OCI-LY1 (cell line): ENCODE measurements around the gene RPS17.

Source experiments
- CTCF ChIP-seq: fragments of 200-600 bp; sonication (generic), shearing (Covaris generic); IDR thresholded peaks from 2 replicates; pipeline ENCODE4 v1.5.1; 2017; ENCODE audit warnings: mild to moderate bottlenecking, antibody characterized with exemption, low read length, moderate library complexity, mixed read lengths
- EZH2 ChIP-seq: fragments of 200-600 bp; sonication (generic), shearing (Covaris generic); IDR thresholded peaks from 2 replicates; pipeline ENCODE4 v1.8.0; 2017; ENCODE audit warnings: borderline replicate concordance, mixed run types, mild to moderate bottlenecking, antibody characterized with exemption, low read length, moderate library complexity, mixed read lengths

- TF ChIP-seq CTCF (no peak), EZH2 (no peak)
Observed at GRCh38 chr15:82545002-82545401, 4.7 kb upstream of the RPS17 start.
